Measurements from ENCODE around the gene OR5B17.
"Not testable (repeated sequence)": the region's sequence is repeated elsewhere in the genome, so short reads cannot be mapped to it uniquely, and the experiment has no call there.

Gene OR5B17

DNA sequence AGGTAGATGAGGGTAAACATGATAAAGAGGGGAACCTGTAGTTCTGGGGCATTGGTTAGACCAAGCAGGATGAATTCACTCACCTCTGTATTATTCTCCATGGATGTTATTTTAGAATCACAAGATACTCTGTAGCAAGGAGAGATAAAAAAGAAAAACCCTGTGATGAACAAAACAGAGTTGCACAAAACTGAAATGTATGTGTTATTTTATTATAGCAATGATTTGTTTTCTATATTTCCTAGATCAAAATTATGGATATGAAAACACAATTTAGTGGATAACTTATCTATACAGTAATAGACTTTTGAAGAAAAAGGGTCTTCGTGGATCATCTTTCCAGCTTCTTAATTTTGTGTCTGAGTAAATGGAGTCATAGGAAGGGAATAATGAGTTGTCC, at the start of gene OR5B17:
OR5B17 (minus strand) TSS at position 101 of the 400 bp plus-strand sequence; CDS start at position 101, 0 bp downstream.
- FAIRE-seq = no peak

DNA sequence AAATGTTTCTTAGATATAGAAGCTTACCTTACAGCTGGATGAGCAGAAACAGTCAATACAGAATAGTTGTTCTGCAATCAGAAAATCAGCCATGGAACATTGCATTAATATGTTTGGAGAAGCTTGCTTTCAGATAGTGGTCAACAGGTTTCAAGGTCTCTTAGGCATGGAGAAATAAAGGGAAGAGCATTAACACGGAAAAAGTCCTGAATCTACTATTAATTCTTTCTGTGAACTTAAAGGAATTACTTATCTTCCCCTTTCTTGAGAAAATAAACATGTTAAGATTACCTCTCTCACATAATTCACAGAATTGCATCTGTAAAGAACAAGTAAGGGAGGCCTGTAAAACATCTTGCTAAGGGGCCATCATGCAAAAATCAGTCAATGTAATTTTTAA, 47.9 kb upstream of the OR5B17 start, which contains the start of gene OR5B3:
OR5B3 (minus strand) TSS at position 101 of the 400 bp plus-strand sequence. CDS start 3,465 bp downstream, outside the sequence.
- FAIRE-seq (no peak), DNase-seq (ENCODE audit: insufficient read length, low spot score) (no peak)

More for the DNA sequence above, at the start of gene OR5B17:
- DNase-seq (ENCODE audit: insufficient read length, low spot score) = no peak

DNA sequence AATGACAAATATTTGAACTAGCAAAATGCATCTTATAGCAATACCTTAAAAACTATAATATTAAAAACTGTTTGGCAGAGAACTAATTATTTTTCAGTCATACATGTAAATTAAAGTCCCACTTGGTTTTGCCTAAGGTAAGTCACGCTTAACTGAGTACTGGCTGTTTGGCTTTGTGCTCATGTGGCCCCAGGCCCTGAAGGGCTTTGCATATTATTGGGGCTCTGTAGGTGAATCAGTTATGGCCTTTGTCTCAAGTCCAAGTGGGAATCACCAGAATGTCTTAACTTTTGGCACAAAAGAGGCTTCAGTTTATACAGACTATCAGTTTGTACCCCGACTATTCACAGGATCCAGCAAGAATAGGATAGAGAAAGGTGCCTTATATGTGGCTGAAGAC, 40.8 kb upstream of the OR5B17 start:
- DNase-seq (ENCODE audit: insufficient read length, low spot score); FAIRE-seq: not testable (repeated sequence)

DNA sequence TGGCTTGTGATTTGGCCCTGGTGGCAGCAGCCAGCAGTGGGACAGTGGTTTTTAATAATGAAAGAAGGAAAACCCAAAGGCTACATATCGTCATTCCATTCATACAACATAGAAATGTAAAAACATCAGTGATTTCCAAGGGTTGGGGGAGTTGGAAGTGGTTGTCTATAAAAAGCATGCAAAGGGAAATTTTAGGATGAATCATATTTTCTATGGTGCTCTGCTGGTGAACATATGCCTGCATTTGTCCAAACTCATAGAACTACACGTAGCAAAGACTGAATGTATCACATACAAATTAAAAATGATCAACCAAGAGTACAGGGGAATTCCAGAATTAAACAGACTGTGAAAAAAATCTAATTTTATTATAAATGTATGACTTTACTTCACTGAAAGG, 36.7 kb upstream of the OR5B17 start:
- DNase-seq (ENCODE audit: insufficient read length, low spot score) = no peak
- no peak for FAIRE-seq

DNA sequence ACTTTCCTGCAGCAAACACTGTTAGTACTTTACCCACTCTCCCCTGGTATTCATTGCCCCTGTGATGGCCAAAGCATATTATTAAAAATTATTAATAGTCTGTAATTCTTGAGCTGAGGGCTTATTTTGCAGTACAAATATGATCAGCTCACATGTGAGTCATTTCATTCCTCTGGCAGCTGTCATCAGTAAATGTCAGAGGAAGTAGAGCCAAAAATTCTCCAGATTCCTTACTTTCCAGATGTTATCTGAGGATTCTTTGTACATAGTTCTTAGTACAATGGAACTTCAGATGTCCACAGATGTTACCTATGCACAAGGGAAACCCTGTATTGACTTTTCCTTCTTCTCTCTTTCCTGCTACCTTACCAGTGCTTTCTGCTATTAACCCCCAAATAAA, 35.3 kb upstream of the OR5B17 start:
- no peak for FAIRE-seq
- DNase-seq (ENCODE audit: insufficient read length, low spot score) = no peak

DNA sequence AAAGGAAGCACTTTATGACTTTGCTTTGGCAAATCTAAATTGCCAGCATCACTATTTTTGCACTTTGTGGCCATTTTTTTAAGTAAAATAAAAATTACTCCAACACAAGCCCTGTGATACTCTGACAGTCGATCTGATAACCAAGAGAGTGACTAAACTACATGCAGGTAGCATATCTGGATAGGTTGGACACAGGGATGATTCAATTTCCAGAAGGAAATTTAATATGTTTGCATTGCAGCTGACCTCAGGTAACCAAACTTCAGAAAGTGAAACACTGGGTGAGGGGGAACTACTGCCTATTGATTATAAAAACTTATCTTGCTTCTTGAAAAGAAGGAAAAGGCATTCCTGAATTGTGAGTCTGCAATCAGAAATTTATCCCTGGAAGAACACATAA, 33.9 kb upstream of the OR5B17 start:
- FAIRE-seq = no peak
- no peak for DNase-seq (ENCODE audit: insufficient read length, low spot score)

DNA sequence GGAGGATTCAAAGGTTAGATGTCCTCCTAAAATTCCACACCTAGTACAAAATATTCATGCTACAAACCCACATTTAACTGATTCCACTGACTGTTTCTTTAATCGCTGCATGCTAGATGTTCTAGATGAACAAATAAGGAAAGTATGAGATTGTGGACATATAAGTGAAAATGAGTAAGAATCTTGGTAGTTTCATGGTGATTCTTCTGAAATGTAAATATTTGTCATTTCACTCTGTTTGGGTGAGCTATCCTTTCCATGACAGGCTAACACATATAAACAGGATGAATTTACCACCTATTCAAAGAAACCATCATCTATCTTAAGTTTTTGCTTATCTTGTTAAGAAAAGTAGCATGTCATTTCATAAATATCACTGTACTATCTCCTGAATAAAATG, 33.0 kb upstream of the OR5B17 start:
- FAIRE-seq (no peak), DNase-seq (ENCODE audit: insufficient read length, low spot score) (no peak)

DNA sequence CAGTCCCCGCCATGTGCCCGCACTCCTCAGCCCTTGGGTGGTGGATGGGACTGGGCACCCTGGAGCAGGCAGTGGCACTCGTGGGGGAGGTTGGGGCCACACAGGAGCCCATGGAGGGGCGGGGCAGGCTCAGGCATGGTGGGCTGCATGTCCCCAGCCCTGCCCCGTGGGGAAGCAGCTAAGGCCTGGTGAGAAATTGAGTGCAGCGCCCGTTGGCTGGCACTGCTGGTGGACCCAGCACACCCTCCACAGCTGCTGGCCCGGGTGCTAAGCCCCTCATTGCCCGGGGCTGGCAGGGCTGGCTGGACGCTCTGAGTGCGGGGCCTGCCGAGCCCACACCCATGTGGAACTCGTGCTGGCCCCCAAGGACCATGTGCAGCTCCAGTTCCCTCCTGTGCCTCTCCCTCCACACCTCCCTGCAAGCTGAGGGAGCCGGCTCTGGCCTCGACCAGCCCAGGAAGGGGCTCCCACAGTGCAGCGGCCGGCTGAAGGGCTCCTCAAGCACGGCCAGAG, 31.7 kb upstream of the OR5B17 start:
- no peak for DNase-seq (ENCODE audit: insufficient read length, low spot score)
- FAIRE-seq = no peak

DNA sequence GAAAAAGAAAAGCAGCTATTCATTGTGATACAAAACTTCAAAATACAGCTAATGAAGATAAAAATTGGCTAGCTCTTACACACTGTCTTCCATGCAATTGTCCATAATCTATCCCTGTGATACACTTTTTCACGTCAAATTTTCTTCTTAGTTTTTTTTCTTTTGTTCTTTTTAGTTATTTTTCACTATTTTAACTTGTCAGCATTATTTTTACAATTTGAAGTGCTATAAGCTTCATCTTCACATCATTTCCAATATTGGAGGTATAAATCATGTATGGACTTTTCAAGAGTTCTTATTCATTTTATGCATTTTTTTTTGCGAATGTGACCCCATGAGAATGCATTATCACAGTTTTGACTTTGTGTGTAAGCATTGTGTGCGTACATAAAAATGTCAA, 4.1 kb downstream of the OR5B17 start:
- FAIRE-seq = no peak
- no peak for DNase-seq (ENCODE audit: insufficient read length, low spot score)

DNA sequence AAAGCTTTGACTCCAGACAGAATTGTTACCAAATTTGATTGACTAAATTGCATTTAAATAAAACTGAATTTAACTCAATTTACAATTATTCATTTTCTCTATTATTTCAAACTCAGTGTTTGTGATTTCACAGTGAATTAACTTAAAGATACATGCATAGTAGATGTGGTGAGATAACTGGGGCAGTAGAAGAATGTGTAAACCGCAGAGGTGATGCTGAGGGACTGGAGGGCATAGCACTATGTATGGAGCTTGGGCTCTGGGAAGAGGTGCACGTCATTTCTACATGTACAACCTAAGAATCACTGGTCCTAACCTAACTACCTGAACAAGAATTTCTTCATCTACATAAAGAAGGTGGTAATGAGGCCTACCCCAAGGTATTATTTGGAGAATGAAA, 13.7 kb downstream of the OR5B17 start:
- DNase-seq (ENCODE audit: insufficient read length, low spot score) (no peak), FAIRE-seq (no peak)

DNA sequence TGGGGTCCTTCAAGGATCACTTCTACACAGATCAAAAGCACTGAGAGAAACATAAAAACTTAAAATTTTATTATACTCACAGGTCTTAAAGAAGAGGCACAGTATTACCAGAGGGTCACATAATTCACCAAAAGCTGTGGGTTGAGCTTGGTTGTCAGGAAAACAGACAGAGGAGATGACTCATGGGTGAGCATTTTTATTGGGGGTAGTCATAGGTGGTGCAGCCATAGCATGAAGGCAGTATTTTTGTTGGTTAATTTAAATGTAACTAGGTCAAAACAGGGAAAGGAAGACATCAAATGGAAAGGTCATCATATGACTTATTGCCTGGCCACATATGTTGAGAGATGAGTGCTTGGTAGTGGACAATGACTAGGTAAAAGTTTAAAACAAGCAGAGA, 24.2 kb downstream of the OR5B17 start:
- DNase-seq (ENCODE audit: insufficient read length, low spot score) (no peak), FAIRE-seq (no peak)

DNA sequence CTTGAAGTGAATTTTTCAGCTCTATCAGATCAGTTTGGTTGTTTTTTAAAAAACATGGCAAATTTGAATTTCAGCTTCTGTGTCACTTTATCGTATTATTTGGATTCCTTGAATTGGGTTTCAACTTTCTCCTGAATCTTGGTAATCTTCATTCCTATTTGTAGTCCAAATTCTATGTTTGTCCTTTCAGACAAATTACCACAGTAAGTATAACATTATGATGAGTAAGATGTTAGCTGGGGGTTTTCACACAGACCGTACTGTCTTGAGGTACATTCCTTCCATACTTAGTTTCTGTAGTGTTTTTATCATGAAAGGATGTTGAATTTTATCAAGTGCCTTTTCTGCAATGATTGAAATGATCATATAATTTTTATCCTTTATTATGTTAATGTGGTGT, 28.0 kb downstream of the OR5B17 start:
- no peak for FAIRE-seq
- no peak for DNase-seq (ENCODE audit: insufficient read length, low spot score)

DNA sequence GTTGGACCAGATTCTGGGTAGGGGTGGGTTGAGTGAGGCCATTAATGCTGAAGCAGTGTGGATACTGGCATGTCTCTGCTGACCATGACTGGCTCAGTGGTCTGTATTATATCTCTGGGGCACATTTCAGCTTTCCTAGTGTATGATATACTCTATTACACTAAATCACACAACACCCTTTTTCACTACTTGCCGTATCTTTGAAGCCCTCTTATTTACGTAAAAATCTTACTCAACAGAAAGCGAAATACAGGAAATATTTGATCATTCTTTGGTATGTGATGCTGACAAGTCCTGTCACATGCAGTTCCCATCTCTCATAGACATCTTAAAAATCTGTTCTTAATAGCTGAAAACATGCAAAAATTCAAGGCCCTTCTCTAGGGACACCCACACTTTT, 40.3 kb downstream of the OR5B17 start:
- no peak for DNase-seq (ENCODE audit: insufficient read length, low spot score)
- no peak for FAIRE-seq

DNA sequence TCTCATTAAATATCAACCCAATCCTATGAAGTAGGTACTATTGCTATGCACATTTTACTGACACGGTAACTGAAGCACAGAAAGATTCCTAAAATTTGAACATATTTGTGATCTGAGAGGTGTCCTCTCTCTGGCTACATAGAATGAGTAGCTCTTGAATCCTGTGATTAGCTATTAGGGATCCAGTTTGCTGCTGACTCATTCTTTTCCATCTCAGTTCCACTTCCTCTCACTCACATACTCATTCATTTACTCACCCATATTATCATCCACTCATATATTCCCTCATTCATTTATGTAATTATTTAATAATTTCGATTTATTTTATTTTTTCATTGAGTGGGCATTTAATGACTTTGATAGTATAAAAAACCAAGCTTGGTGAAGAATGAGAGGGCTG, 42.7 kb downstream of the OR5B17 start:
- FAIRE-seq (no peak), DNase-seq (ENCODE audit: insufficient read length, low spot score) (no peak)
